ENCODE measurements around the gene EPS8L3. TPM values are rescaled to one million over a fixed set of nuclear protein-coding genes. Genes with fewer than 3 reads are reported as not detected.
"Not testable (repeated sequence)": the region's sequence is repeated elsewhere in the genome, so short reads cannot be mapped to it uniquely, and the experiment has no call there.

Gene EPS8L3
- total RNA-seq, 1 experiment from 2014 or later: not detected

DNA sequence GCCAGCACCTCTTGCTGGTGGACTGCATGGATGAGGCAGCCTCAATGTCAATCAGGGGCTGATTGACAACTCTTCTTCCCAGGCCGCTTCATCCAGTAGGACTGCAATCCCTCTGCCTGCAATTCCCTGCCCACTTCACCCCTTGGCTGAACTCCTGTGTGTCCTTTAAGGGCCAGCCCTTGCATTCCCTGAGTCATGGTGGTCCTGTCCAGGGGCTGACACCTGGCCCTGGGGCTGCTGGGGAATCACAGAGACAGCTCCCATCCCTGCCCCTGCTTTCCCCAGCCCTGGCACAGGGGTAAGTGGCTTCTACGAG, 4.6 kb upstream of the EPS8L3 start:
- CTCF ChIA-PET: no interaction called here
- no peak overlapping the region for H3K27ac ChIP-seq (ENCODE audit: low read depth, low read length, poor library complexity, severe bottlenecking)
- TF ChIP-seq, protein P1, sequence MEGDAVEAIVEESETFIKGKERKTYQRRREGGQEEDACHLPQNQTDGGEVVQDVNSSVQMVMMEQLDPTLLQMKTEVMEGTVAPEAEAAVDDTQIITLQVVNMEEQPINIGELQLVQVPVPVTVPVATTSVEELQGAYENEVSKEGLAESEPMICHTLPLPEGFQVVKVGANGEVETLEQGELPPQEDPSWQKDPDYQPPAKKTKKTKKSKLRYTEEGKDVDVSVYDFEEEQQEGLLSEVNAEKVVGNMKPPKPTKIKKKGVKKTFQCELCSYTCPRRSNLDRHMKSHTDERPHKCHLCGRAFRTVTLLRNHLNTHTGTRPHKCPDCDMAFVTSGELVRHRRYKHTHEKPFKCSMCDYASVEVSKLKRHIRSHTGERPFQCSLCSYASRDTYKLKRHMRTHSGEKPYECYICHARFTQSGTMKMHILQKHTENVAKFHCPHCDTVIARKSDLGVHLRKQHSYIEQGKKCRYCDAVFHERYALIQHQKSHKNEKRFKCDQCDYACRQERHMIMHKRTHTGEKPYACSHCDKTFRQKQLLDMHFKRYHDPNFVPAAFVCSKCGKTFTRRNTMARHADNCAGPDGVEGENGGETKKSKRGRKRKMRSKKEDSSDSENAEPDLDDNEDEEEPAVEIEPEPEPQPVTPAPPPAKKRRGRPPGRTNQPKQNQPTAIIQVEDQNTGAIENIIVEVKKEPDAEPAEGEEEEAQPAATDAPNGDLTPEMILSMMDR (conservative IDR thresholded peaks at IDR 0.05; ENCODE audit: low read depth, low read length): no peak
- intact Hi-C loops (cut with micrococcal nuclease; ENCODE audit: unreplicated experiment): no loop called here
- DNase-seq (ENCODE audit: low spot score): no peak
- no peaks in the 10 kb centered on the region for H3K9me3 ChIP-seq (ENCODE audit: low read depth, low read length, poor library complexity, severe bottlenecking)
- H3K4me3 ChIP-seq (ENCODE audit: low read depth, low read length, poor library complexity, severe bottlenecking): no peak overlapping the region
- H3K27me3 ChIP-seq (replicated peaks; ENCODE audit: insufficient read depth, low read depth, low read length, poor library complexity): no peaks in the 10 kb centered on the region
- no peaks in the 10 kb centered on the region for H3K36me3 ChIP-seq (ENCODE audit: insufficient read depth, low read length, poor library complexity, severe bottlenecking)
- BruUV-seq (replicated peaks): no TSS peak
- POLR2A ChIA-PET (ENCODE audit: low non-redundant PET): no interaction called here
- H3K4me1 ChIP-seq (ENCODE audit: insufficient read depth, low read length, poor library complexity, severe bottlenecking): peaks cover 7% of the 10 kb centered on the region

DNA sequence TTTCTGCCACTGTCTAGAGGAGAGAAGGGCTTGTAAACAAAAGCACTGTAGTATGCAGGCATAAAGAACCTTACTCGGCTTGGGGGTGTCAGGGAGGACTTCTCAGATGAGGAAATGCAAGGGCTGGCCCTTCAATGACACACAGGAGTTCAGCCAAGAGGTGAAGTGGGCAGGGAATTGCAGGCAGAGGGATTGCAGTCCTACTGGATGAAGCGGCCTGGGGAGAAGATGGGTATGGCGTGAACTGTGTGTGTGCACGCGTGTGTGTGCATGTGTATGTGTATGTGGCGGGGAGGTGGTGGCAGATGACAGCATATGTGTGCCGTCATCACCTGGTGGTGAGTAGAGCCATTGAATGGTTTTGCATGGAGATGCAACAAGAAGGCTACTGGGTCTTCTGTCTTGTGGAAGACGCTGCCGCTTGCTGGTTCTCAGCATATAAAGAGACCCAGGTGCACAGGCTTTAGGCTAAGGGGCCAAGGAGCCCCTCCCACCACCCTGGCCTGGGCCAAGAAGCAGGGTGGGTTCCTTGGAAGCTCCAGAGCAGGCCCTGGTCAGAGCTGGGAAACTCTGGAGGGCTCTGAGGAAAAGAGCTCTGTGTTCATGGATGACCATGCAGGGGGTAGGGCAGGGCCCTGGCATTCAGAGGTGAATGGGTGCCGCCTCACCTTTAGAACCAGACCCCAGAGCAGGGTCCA, 4.1 kb upstream of the EPS8L3 start:
- Histone ChIP-seq H3K36me3 (ENCODE audit: insufficient read depth, low read length, poor library complexity, severe bottlenecking) (no peaks in the 10 kb centered on the region), H3K4me3 (ENCODE audit: low read depth, low read length, poor library complexity, severe bottlenecking) (no peak overlapping the region), H3K27ac (ENCODE audit: low read depth, low read length, poor library complexity, severe bottlenecking) (no peak overlapping the region), H3K27me3 (replicated peaks; ENCODE audit: insufficient read depth, low read depth, low read length, poor library complexity) (no peaks in the 10 kb centered on the region), H3K4me1 (ENCODE audit: insufficient read depth, low read length, poor library complexity, severe bottlenecking) (peaks cover 6% of the 10 kb centered on the region), H3K9me3 (ENCODE audit: low read depth, low read length, poor library complexity, severe bottlenecking) (no peaks in the 10 kb centered on the region)
- POLR2A ChIA-PET (ENCODE audit: low non-redundant PET): no interaction called here
- no TSS peak for BruUV-seq (replicated peaks)
- intact Hi-C loops (cut with micrococcal nuclease; ENCODE audit: unreplicated experiment): no loop called here
- TF ChIP-seq, protein P1 (conservative IDR thresholded peaks at IDR 0.05; ENCODE audit: low read depth, low read length): no peak
- TF ChIP-seq EZH2 (IDR thresholded peaks at IDR 0.05; ENCODE audit: borderline replicate concordance, low read depth, low read length, poor library complexity, severe bottlenecking): no peak
- DNase-seq (ENCODE audit: low spot score): no peak
- CTCF ChIA-PET: no interaction called here

DNA sequence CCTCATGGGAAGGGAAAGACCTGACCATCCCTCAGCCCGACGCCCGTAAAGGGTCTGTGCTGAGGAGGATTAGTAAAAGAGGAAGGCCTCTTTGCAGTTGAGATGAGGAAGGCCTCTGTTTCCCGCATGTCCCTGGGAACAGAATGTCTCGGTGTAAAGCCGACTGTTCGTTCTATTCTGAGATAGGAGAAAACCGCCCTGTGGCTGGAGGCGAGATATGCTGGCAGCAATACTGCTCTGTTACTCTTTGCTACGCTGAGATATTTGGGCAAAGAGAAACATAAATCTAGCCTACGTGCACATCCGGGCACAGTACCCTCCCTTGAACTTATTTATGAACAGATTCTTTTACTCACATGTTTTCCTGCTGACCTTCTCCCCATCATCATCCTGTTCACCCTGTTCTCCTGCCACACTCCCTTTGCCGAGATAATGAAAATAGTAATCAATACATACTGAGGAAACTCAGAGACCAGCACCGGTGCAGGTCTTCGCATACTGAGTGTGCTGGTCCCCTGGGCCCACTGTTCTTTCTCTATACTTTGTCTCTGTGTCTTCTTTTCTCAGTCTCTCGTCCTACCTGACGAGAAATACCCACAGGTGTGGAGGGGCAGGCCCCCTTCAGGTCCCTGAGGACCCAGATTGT, 3.4 kb upstream of the EPS8L3 start:
- H3K4me1 ChIP-seq (ENCODE audit: insufficient read depth, low read length, poor library complexity, severe bottlenecking); H3K27me3 ChIP-seq (replicated peaks; ENCODE audit: insufficient read depth, low read depth, low read length, poor library complexity); intact Hi-C loops (cut with micrococcal nuclease; ENCODE audit: unreplicated experiment); DNase-seq (ENCODE audit: low spot score); H3K36me3 ChIP-seq (ENCODE audit: insufficient read depth, low read length, poor library complexity, severe bottlenecking); H3K4me3 ChIP-seq (ENCODE audit: low read depth, low read length, poor library complexity, severe bottlenecking); POLR2A ChIA-PET (ENCODE audit: low non-redundant PET); H3K9me3 ChIP-seq (ENCODE audit: low read depth, low read length, poor library complexity, severe bottlenecking); H3K27ac ChIP-seq (ENCODE audit: low read depth, low read length, poor library complexity, severe bottlenecking); BruUV-seq (replicated peaks); CTCF ChIA-PET: not testable (repeated sequence)

Data from A673 (cell line).